NT2/D1 (cell line): ENCODE results near the gene RUNX1.

Experiments used
- SUZ12 ChIP-seq: IDR thresholded peaks from 2 replicates; pipeline ENCODE4 v1.6.1; 2011; ENCODE audit not compliant: insufficient read length, insufficient read depth; ENCODE audit errors: extremely low read depth
- YY1 ChIP-seq: IDR thresholded peaks from 2 replicates; pipeline ENCODE4 v1.6.1; 2011; ENCODE audit not compliant: insufficient read length, insufficient read depth
- ZNF274 ChIP-seq: IDR thresholded peaks from 2 replicates; pipeline ENCODE4 v1.6.1; 2011; ENCODE audit warnings: mild to moderate bottlenecking, low read depth, low read length

DNA sequence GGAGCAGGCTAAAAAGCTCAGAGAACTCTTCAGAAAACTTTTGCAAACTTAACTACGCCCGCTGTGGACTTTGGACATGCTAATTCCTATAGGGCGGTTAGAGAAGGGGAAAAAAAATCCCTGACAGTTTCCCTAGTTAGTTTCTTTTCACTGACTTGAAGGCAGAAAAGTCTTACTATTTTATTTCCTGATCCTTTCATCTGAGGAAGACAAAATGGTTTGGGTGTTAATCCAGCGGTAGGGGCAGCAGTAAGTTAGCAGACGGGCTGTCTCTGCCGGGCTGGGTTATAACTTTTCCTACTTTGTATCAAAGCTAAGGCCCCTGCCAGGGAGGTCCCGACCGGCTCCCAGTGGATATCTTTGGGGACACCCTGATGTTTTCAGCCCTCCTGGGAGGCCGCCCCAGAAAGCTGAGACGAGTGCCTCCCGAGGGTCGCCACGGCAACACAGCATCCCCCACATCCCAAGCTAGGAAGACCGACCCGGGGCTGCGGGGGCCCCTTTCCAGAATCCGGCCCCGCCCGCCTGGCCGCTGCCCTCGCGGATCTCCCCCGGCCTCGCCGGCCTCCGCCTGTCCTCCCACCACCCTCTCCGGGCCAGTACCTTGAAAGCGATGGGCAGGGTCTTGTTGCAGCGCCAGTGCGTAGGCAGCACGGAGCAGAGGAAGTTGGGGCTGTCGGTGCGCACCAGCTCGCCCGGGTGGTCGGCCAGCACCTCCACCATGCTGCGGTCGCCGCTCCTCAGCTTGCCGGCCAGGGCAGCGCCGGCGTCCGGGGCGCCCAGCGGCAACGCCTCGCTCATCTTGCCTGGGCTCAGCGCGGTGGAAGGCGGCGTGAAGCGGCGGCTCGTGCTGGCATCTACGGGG lies 162.6 kb downstream of the RUNX1 start:
- TF ChIP-seq YY1 (no peak), ZNF274 (no peak), SUZ12 (peak; percentile 71)
